ENCODE results near the gene S1PR5. TPM values are rescaled to one million over a fixed set of nuclear protein-coding genes. Genes with fewer than 3 reads are reported as not detected.

S1PR5 gene, protein sequence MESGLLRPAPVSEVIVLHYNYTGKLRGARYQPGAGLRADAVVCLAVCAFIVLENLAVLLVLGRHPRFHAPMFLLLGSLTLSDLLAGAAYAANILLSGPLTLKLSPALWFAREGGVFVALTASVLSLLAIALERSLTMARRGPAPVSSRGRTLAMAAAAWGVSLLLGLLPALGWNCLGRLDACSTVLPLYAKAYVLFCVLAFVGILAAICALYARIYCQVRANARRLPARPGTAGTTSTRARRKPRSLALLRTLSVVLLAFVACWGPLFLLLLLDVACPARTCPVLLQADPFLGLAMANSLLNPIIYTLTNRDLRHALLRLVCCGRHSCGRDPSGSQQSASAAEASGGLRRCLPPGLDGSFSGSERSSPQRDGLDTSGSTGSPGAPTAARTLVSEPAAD
- not detected in 2 replicates for total RNA-seq

DNA sequence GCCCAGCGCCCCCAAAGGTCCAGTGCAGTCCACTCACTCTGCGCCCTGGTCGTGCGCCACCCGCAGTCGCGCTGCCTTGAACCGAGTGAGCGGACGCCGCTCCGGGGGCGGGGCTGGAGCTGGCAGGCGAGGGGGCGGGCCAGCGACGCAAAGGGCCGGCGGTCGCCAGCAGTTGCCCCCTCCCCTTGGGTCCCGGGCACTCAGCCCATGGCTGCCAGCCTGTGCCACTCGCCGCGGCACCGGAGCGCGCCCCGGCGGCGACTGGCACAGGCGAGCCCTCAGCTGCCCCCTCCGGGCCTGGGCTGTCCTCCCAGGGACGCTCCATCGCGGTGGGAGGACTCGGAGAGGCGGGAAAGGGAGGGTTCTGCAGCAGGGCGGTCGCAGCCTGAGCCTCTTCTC lies at the start of gene S1PR5:
Gene S1PR5 (minus strand): TSS at position 87 of the 399 bp plus-strand sequence. CDS start 2,436 bp downstream, outside the sequence.

DNA sequence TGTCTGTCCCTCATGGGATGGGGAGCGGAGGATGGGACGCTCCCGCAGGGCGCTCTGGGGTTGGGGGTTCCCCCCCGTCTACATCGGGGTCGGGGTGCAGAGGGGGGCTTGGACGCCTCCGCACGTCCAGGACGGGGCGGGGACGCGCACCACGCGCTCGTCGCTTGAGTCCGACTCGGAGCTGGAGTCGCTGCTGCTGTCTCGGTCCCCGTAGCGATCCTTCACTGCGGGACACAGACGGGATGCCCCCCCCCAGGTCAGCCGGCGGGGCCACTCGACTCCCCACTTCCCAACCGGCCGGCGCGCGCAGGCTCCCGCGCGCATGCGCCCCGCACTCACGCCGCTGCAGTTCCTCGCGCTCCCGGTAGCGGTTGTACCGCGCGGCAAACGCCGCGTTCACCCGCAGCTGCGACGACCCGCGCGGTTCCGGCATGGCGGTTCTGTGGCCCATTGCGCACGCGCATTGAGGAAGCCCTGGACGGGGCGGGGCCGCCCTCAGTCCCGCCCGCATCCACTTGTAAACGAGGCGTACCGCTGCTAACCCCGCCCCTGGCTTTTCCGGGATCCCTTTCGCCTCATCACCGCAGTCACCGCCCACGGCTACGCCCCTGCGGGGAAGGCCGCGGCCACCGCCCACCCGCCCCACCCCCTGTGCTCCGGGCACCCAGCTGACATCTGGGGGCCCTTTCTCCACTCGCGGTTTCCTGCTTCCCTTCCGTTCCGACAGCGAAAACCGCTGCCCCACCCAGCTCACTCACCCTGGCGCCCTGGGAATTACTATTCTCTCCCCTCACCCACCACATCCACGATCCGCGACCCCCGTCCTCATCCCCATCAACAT lies 48.5 kb upstream of the S1PR5 start, which contains the start of gene KRI1:
Gene KRI1 (minus strand): TSS at position 444 of the 841 bp plus-strand sequence. CDS start 11 bp downstream, at position 433.

DNA sequence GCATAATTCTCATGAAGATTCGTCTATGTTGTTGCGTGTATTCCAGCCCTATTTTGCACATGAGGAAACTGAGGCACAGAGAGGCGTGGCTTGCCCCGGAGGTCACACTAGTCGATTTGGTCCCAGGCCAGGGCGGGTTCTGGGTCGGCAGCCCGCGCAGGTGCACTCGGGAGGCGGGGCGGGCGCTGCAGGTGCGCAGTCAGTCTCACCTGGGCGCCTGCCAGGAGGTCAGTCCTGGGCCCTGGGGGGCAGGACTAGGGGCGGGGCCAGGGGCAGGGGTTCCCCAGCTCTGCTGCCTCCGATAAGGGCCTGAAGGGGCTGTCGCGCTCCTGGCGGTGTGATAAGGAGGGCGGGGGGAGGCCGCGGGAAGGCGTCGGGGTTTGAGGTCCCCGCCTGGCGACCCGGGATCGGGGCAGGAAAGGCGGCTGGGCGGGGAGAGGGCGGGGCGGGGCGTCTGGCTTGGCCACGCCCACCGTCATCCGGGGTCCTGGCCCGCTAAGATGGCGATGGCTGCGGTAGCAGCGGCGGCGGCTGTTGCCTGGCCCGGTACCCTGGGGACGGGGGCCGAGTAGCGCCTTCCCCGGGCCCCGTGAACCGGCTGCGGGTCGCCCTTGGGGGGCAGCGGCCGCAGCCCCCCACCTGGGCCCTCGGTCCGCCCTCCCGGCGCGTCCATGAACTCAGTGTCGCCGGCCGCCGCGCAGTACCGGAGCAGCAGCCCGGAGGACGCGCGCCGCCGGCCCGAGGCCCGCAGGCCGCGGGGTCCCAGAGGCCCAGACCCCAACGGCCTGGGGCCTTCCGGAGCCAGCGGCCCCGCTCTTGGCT lies 26.4 kb upstream of the S1PR5 start, which contains the start of gene ATG4D:
Gene ATG4D (plus strand): TSS at position 485 of the 822 bp plus-strand sequence. CDS start 187 bp downstream, at position 672.

DNA sequence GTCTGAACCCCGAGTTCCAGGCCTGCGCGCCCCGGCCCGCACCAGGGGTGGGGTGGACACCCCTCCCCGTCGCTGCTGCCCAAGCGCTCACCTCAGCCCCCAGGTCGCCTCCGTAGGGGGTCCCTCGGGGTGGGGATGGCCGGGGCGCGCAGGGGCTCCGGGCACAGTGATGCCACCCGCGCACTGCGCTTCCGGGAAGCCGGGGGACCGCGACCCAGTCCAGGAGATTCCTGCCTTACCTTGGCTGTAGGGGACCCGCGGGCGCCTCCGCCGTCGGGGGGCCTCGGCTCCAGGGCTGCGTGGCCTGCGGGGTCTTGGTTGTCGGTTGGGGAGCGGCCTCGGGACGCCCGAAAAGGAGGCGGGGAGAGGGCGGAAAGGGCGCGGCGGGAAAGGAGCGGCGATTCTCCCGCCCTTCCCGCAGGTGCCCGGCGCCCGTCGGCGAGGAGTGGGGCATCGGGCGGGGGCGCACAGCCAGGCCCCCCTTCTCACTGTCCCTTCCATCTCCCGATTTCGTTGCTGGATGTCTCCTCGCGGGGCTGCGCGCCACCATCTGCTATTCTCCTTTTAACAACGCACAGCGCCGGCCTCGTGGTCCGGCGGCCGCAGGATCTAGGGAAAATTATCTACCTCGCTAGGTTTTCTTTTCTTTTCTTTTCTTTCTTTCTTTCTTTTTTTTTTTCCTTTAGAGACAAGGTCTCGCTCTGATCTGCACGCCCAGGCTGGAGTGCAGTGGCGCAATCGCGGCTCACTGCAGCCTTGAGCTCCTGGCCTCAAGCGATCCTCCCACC lies 14.1 kb downstream of the S1PR5 start, which contains the start of gene KEAP1:
Gene KEAP1 (minus strand): TSS at position 355 of the 788 bp plus-strand sequence. CDS start 3,323 bp downstream, outside the sequence.

Other genes starting within 250 kb of the S1PR5 start
- 13.2 and 13.6 TPM in 2 replicates for gene ICAM1, start 246.3 kb downstream of the S1PR5 start, total RNA-seq
- gene ICAM4, start 230.5 kb downstream of the S1PR5 start, total RNA-seq = 3.9 and 4.6 TPM in 2 replicates
- gene ICAM5, start 227.5 kb downstream of the S1PR5 start, total RNA-seq = 2.9 and 3.6 TPM in 2 replicates
- 0.59 and 0.67 TPM in 2 replicates for gene ZGLP1, start 207.6 kb downstream of the S1PR5 start, total RNA-seq
- 26.9 and 33.8 TPM in 2 replicates for gene FDX2, start 201.4 kb downstream of the S1PR5 start, total RNA-seq
- gene RAVER1, start 183.9 kb downstream of the S1PR5 start, total RNA-seq = 28.7 and 32.1 TPM in 2 replicates
- 6.9 and 9.8 TPM in 2 replicates for gene ICAM3, start 177.8 kb downstream of the S1PR5 start, total RNA-seq
- gene TYK2, start 136.9 kb downstream of the S1PR5 start, total RNA-seq = 95.3 and 129 TPM in 2 replicates
- gene CDC37, start 113.9 kb downstream of the S1PR5 start, total RNA-seq = 195 and 209 TPM in 2 replicates
- gene PDE4A, start 96.9 kb downstream of the S1PR5 start, total RNA-seq = 3.4 and 4.8 TPM in 2 replicates
- 48.6 and 58.3 TPM in 2 replicates for gene KEAP1, start 14.1 kb downstream of the S1PR5 start, total RNA-seq
- gene ATG4D, start 26.5 kb upstream of the S1PR5 start, total RNA-seq = 18.3 and 25.1 TPM in 2 replicates
- 11.6 and 12.9 TPM in 2 replicates for gene KRI1, start 48.6 kb upstream of the S1PR5 start, total RNA-seq
- gene CDKN2D, start 51.5 kb upstream of the S1PR5 start, total RNA-seq = 8.6 and 11.8 TPM in 2 replicates
- gene AP1M2, start 69.9 kb upstream of the S1PR5 start, total RNA-seq = 2.0 TPM in 1 of 2 replicates, not detected in the other
- 56.5 and 65.3 TPM in 2 replicates for gene SLC44A2, start 108.1 kb upstream of the S1PR5 start, total RNA-seq
- gene ILF3, start 136.9 kb upstream of the S1PR5 start, total RNA-seq = 122 and 140 TPM in 2 replicates
- gene QTRT1, start 184.0 kb upstream of the S1PR5 start, total RNA-seq = 26.7 and 28.7 TPM in 2 replicates
- 67.2 and 70.8 TPM in 2 replicates for gene DNM2, start 200.6 kb upstream of the S1PR5 start, total RNA-seq